K562 (cell line): ENCODE measurements around the gene TMEM242. TPM values are rescaled to one million over a fixed set of nuclear protein-coding genes. Genes with fewer than 3 reads are reported as not detected.

Source experiments
- CTBP1 ChIP-seq: fragments of 450-650 bp; IDR thresholded peaks from 2 replicates; pipeline ENCODE4 v1.6.1; 2016; ENCODE audit warnings: borderline replicate concordance
- DACH1 ChIP-seq: fragments of 450-650 bp; IDR thresholded peaks from 2 replicates; pipeline ENCODE4 v1.6.1; 2018; ENCODE audit not compliant: partially characterized antibody
- HDAC2 ChIP-seq: fragments of 450-650 bp; IDR thresholded peaks from 2 replicates; pipeline ENCODE4 v1.6.1; 2016; ENCODE audit warnings: mild to moderate bottlenecking
- ILF3 ChIP-seq: fragments of 450-650 bp; IDR thresholded peaks from 2 replicates; pipeline ENCODE4 v1.6.1; 2018; ENCODE audit warnings: antibody characterized with exemption, mild to moderate bottlenecking, moderate library complexity, borderline replicate concordance
- NCOA4 ChIP-seq: fragments of 450-650 bp; IDR thresholded peaks from 2 replicates; pipeline ENCODE4 v1.6.1; 2018; ENCODE audit warnings: mild to moderate bottlenecking; ENCODE audit not compliant: partially characterized antibody
- PPARD ChIP-seq: fragments of 250-450 bp; sonication (Bioruptor Pico); IDR thresholded peaks from 2 replicates; pipeline ENCODE4 v1.8.0; 2022; ENCODE audit warnings: inconsistent platforms, mild to moderate bottlenecking, moderate library complexity
- PYGO2 ChIP-seq: fragments of 450-650 bp; IDR thresholded peaks from 2 replicates; pipeline ENCODE4 v1.6.1; 2016; ENCODE audit warnings: mild to moderate bottlenecking, missing genetic modification characterization, moderate library complexity, missing compliant biosample characterization
- SAFB2 ChIP-seq: fragments of 200-400 bp; formaldehyde crosslinking; IDR thresholded peaks from 2 replicates; pipeline ENCODE4 v1.6.1; 2018; ENCODE audit warnings: borderline replicate concordance, low read length, low read depth, moderate library complexity; ENCODE audit not compliant: severe bottlenecking
- SOX6 ChIP-seq: fragments of 450-650 bp; IDR thresholded peaks from 2 replicates; pipeline ENCODE4 v1.6.1; 2014; ENCODE audit warnings: mild to moderate bottlenecking
- TEAD4 ChIP-seq, 2 experiments: sonication (generic) in 1 of 2; formaldehyde crosslinking in 1 of 2; IDR thresholded peaks; 2 replicates each; pipeline versions ENCODE4 v1.6.1 to v1.8.0; 2012 to 2022; ENCODE audit warnings: borderline replicate concordance in 1 of 2, inconsistent platforms in 1 of 2, low read length in 1 of 2, mild to moderate bottlenecking in 1 of 2, missing genetic modification reagents in 1 of 2
- ZFP30 ChIP-seq: fragments of 250-450 bp; sonication (Bioruptor Pico); IDR thresholded peaks from 2 replicates; pipeline ENCODE4 v1.8.0; 2022; ENCODE audit warnings: moderate library complexity, mild to moderate bottlenecking, inconsistent platforms, borderline replicate concordance
- polyA plus RNA-seq, 8 experiments: library from polyadenylated mRNA; depleted of rRNA in 4 of 8; stranded (reverse) in 5 of 8; unstranded in 3 of 8; fragments of >200 nt; fragmentation: Nextera tagmentation in 2 of 8; fragmentation: Illumina TruSeq in 1 of 8; extraction: Ambion mirVana in 2 of 8; extraction: Trizol in 1 of 8; gene quantifications; 2 replicates each; pipeline versions ENCODE4 v1.2.1 to v1.2.3, GENCODE V29; 2011 to 2014; ENCODE audit warnings: inconsistent platforms in 1 of 8, missing spikeins in 1 of 8
- total RNA-seq, 7 experiments: library from RNA; depleted of rRNA in 6 of 7; stranded (reverse); fragments of >200 nt in 6 of 7; fragmentation: Illumina TruSeq in 2 of 7; extraction: Trizol in 2 of 7; gene quantifications; 2 replicates each; pipeline versions ENCODE4 v1.2.1 to v1.2.3, GENCODE V29; 2011 to 2021; ENCODE audit warnings: low replicate concordance in 1 of 7
- TF ChIP-seq, protein P1 (sequence below), 2 experiments: fragments of 450-650 bp in 1 of 2; sonication (generic) in 1 of 2; formaldehyde crosslinking in 1 of 2; IDR thresholded peaks; 2 replicates each; pipeline versions ENCODE4 v1.7.1 to v1.9.0; 2016 to 2022; ENCODE audit warnings: inconsistent platforms in 1 of 2, mild to moderate bottlenecking in 1 of 2, missing genetic modification reagents in 1 of 2
- TF ChIP-seq, protein P2 (sequence below): sonication (generic); formaldehyde crosslinking; IDR thresholded peaks from 2 replicates; pipeline ENCODE4 v1.8.1; 2023; ENCODE audit warnings: missing genetic modification reagents, mild to moderate bottlenecking, borderline replicate concordance

TMEM242 gene
- total and polyA plus RNA-seq, 9 of the 15 experiments (the other 6 are each of a cell fraction or from before 2014, with no cell fraction given) = 9.5 to 35.3 (median 16.5) TPM

DNA sequence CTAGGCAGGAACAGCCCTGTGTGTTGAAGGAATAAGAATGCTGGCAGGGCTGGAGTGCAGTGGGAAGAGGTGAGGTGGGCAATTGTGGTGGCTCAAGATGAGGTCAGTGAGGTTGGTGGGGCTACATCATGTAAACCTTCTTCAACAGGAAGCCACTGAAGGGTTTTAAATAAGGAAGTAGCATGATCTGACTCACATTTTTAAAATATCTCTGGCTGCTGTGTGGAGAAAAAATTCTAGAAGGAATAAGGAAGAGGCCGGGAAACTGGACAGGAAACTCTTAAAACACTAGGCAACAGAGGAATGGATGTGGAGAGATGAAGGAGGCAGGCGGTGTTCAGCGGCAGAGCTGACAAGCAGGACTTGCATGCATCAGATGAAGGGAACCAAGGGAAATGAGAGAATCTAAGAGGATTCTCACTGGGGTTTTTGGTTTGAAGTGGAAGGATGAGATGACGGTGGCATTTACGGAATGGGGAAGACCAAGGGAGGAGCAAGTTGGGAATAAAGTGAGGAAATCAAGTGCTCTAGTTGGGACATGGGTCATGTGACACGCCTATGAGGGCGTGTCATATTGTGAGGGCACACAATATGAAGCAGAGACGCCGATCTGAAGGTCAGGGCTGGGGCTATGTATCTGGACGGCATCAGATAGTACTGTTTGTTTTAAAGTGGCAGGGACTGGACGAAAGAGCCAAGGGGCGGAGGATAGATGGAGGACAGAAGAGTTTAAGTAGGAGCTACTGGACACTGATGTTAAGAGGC is 18.2 kb downstream of the TMEM242 start (continued):
- TF ChIP-seq SOX6 = peak; percentile 17; the same call in 1 of the 2 replicates
- no peak for TF ChIP-seq NCOA4
- no peak for TF ChIP-seq SAFB2
- no peak for TF ChIP-seq HDAC2
- TF ChIP-seq ZFP30 = no peak
- TF ChIP-seq, protein P1, sequence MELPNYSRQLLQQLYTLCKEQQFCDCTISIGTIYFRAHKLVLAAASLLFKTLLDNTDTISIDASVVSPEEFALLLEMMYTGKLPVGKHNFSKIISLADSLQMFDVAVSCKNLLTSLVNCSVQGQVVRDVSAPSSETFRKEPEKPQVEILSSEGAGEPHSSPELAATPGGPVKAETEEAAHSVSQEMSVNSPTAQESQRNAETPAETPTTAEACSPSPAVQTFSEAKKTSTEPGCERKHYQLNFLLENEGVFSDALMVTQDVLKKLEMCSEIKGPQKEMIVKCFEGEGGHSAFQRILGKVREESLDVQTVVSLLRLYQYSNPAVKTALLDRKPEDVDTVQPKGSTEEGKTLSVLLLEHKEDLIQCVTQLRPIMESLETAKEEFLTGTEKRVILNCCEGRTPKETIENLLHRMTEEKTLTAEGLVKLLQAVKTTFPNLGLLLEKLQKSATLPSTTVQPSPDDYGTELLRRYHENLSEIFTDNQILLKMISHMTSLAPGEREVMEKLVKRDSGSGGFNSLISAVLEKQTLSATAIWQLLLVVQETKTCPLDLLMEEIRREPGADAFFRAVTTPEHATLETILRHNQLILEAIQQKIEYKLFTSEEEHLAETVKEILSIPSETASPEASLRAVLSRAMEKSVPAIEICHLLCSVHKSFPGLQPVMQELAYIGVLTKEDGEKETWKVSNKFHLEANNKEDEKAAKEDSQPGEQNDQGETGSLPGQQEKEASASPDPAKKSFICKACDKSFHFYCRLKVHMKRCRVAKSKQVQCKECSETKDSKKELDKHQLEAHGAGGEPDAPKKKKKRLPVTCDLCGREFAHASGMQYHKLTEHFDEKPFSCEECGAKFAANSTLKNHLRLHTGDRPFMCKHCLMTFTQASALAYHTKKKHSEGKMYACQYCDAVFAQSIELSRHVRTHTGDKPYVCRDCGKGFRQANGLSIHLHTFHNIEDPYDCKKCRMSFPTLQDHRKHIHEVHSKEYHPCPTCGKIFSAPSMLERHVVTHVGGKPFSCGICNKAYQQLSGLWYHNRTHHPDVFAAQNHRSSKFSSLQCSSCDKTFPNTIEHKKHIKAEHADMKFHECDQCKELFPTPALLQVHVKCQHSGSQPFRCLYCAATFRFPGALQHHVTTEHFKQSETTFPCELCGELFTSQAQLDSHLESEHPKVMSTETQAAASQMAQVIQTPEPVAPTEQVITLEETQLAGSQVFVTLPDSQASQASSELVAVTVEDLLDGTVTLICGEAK (IDR thresholded peaks at IDR 0.05) = no peak
- TF ChIP-seq, protein P1 (CRISPR knock-in tag; IDR thresholded peaks at IDR 0.05) = no peak
- TF ChIP-seq, protein P2, sequence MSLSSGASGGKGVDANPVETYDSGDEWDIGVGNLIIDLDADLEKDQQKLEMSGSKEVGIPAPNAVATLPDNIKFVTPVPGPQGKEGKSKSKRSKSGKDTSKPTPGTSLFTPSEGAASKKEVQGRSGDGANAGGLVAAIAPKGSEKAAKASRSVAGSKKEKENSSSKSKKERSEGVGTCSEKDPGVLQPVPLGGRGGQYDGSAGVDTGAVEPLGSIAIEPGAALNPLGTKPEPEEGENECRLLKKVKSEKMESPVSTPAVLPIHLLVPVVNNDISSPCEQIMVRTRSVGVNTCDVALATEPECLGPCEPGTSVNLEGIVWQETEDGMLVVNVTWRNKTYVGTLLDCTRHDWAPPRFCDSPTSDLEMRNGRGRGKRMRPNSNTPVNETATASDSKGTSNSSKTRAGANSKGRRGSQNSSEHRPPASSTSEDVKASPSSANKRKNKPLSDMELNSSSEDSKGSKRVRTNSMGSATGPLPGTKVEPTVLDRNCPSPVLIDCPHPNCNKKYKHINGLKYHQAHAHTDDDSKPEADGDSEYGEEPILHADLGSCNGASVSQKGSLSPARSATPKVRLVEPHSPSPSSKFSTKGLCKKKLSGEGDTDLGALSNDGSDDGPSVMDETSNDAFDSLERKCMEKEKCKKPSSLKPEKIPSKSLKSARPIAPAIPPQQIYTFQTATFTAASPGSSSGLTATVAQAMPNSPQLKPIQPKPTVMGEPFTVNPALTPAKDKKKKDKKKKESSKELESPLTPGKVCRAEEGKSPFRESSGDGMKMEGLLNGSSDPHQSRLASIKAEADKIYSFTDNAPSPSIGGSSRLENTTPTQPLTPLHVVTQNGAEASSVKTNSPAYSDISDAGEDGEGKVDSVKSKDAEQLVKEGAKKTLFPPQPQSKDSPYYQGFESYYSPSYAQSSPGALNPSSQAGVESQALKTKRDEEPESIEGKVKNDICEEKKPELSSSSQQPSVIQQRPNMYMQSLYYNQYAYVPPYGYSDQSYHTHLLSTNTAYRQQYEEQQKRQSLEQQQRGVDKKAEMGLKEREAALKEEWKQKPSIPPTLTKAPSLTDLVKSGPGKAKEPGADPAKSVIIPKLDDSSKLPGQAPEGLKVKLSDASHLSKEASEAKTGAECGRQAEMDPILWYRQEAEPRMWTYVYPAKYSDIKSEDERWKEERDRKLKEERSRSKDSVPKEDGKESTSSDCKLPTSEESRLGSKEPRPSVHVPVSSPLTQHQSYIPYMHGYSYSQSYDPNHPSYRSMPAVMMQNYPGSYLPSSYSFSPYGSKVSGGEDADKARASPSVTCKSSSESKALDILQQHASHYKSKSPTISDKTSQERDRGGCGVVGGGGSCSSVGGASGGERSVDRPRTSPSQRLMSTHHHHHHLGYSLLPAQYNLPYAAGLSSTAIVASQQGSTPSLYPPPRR = no peak
- TF ChIP-seq ILF3 = no peak
- TF ChIP-seq DACH1 = no peak
- no peak for TF ChIP-seq TEAD4 (IDR thresholded peaks at IDR 0.05; ENCODE audit: low read length)
- no peak for TF ChIP-seq TEAD4 (CRISPR knock-in tag; IDR thresholded peaks at IDR 0.05; ENCODE audit: borderline replicate concordance)
- TF ChIP-seq CTBP1 = no peak
- no peak for TF ChIP-seq PPARD (CRISPR knock-in tag)
- no peak for TF ChIP-seq PYGO2
